SK-MEL-5 (cell line): ENCODE data around the gene EPM2AIP1. TPM values are rescaled to one million over a fixed set of nuclear protein-coding genes. Genes with fewer than 3 reads are reported as not detected.
A peak's percentile ranks its signal among the peaks of the same experiment; 100 is the strongest.
"Not testable (repeated sequence)": the region's sequence is repeated elsewhere in the genome, so short reads cannot be mapped to it uniquely, and the experiment has no call there.

Source experiments
- DNase-seq: peaks from one replicate; pipeline ENCODE4 v3.0.0-alpha.2; 2016; ENCODE audit warnings: low read depth, low spot score
- in situ Hi-C: cut with HindIII; loops from 2 replicates; pipeline ENCODE4 v1.10.0; 2016; ENCODE audit warnings: low sequenced_read_pairs, high pct_unique_total_duplicates, low pct_unique_long_range_greater_than_20kb
- polyA plus RNA-seq, 2 experiments: library from polyadenylated mRNA; depleted of rRNA; stranded (reverse); fragments of >200 nt; gene quantifications; 2 replicates each; pipeline ENCODE4 v1.2.3, GENCODE V29; 2015
- total RNA-seq: library from RNA; depleted of rRNA; stranded (reverse); fragments of >200 nt; shearing (Covaris generic); gene quantifications from 2 replicates; pipeline ENCODE4 v1.2.3, GENCODE V29; 2014; rRNA removed

Gene EPM2AIP1
- total RNA-seq = 11.6 and 15.8 TPM in 2 replicates
- 6.4 and 9.5 TPM in 2 replicates for polyA plus RNA-seq (2015; cell fraction: cytosol; rRNA removed)
- 76.7 and 90.4 TPM in 2 replicates for polyA plus RNA-seq (2015; cell fraction: nucleus; rRNA removed)

DNA sequence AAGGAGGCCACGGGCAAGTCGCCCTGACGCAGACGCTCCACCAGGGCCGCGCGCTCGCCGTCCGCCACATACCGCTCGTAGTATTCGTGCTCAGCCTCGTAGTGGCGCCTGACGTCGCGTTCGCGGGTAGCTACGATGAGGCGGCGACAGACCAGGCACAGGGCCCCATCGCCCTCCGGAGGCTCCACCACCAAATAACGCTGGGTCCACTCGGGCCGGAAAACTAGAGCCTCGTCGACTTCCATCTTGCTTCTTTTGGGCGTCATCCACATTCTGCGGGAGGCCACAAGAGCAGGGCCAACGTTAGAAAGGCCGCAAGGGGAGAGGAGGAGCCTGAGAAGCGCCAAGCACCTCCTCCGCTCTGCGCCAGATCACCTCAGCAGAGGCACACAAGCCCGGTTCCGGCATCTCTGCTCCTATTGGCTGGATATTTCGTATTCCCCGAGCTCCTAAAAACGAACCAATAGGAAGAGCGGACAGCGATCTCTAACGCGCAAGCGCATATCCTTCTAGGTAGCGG is at the start of gene EPM2AIP1:
Gene EPM2AIP1, minus strand, starts transcription at position 326 of the 520 bp plus-strand sequence. Its CDS starts 54 bp downstream, at position 272.
- in situ Hi-C loops = no loop called here
- DNase-seq = no peak

DNA sequence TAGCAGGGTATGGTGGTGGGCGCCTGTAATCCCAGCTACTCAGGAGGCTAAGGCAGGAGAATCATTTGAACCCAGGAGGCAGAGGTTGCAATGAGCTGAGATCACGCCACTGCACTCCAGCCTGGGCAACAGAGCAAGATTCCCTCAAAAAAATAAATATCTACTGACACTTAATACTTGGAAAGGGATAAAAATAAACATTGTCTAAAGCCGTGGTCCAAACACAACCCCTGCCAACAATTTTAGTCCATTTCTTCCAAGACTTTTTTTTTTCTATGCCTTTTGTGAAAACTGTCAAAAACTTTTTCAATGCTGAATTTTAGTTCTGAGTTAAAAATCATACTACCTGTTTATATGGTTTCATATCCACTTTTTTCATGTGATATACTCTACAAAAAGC is 49.8 kb upstream of the EPM2AIP1 start:
- DNase-seq, in situ Hi-C loops: not testable (repeated sequence)

GRCh38 chr3:37041546-37042195 is 48.7 kb upstream of the EPM2AIP1 start:
- no peak for DNase-seq
- in situ Hi-C loops = no loop called here

DNA sequence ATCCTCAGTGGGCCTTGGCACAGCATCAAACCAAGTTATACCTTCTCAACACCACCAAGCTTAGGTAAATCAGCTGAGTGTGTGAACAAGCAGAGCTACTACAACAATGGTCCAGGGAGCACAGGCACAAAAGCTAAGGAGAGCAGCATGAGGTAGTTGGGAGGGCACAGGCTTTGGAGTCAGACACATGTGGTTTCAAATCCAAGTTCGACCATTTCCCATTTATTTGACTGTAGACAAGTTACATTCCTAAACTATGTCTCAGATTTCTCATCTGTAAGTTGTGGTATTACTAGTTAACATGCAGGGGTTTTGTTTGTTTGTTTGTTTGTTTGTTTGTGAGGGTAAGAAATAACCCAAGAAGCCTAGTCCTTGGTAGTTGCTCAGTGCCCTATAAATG is 47.3 kb upstream of the EPM2AIP1 start:
- no peak for DNase-seq
- in situ Hi-C loops = no loop called here

GRCh38 chr3:37039161-37039846 is 46.4 kb upstream of the EPM2AIP1 start:
- DNase-seq = no peak
- in situ Hi-C loops = no loop called here

GRCh38 chr3:37037352-37037751 is 44.4 kb upstream of the EPM2AIP1 start:
- DNase-seq = no peak
- in situ Hi-C loops = no loop called here

- DNase-seq = no peak
- in situ Hi-C loops = no loop called here
Observed at GRCh38 chr3:37032961-37033360, 40.0 kb upstream of the EPM2AIP1 start.

GRCh38 chr3:37031096-37031682 is 38.3 kb upstream of the EPM2AIP1 start:
- no peak for DNase-seq
- in situ Hi-C loops = no loop called here

GRCh38 chr3:37030588-37030987 is 37.7 kb upstream of the EPM2AIP1 start:
- no peak for DNase-seq
- in situ Hi-C loops = no loop called here

- no peak for DNase-seq
- in situ Hi-C loops = no loop called here
Observed at GRCh38 chr3:37029516-37030163, 36.7 kb upstream of the EPM2AIP1 start.

DNA sequence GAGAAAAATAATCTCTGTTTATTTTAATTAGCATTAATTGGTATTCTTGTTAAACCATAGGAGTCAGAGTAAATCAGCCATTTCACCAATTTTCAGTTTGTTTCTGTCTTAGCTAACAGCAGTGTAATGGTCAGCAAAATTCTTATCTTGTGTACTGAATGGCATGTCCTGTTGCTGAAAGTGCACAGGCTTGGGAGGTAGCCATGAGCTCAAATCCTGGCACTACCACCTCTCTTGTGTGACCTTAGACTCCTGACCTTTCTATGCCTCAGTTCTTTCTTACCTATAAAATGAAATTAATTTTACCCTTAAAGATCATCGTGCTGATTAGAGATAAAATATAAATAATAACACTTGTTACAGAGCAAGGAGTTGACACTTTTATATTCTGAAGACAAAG is 36.2 kb upstream of the EPM2AIP1 start:
- in situ Hi-C loops = no loop called here
- DNase-seq = no peak

DNA sequence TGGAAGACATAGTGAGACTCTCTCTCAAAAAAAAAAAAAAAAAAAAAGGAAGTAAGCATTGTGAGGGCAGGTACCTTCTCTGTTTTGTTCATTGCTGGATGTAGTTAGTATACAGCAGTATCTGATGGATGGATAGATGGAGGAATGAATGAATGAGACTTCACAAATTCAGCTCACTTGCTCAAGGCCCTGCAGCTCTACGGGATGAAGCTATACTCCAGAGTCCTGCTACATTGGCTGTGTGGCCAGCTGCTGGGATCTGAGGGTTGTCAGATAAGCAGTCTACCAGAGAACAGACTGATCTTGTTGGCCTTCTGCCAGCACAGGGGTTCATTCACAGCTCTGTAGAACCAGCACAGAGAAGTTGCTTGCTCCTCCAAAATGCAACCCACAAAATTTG is 35.4 kb upstream of the EPM2AIP1 start:
- in situ Hi-C loops = no loop called here
- DNase-seq = no peak

DNA sequence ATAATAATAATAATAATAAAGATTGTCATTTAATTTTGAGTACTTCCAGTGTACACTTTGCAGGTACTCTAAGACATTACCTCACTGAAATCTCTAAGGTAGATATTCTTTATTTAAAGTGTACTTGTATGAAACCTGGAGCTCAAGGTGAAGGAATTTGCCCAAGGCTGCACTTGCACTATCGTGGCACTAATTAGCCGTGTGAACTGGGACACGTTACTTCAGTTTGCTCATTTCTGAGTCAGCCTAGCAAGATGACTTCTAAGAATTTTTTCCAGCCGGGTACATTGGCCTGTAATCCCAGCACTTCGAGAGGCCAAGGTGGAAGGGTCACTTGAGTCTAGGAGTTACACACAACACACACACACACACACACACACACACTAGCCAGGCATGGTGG is 33.9 kb upstream of the EPM2AIP1 start:
- in situ Hi-C loops = no loop called here
- no peak for DNase-seq

GRCh38 chr3:37025561-37026335 is 32.8 kb upstream of the EPM2AIP1 start:
- in situ Hi-C loops = no loop called here

DNA sequence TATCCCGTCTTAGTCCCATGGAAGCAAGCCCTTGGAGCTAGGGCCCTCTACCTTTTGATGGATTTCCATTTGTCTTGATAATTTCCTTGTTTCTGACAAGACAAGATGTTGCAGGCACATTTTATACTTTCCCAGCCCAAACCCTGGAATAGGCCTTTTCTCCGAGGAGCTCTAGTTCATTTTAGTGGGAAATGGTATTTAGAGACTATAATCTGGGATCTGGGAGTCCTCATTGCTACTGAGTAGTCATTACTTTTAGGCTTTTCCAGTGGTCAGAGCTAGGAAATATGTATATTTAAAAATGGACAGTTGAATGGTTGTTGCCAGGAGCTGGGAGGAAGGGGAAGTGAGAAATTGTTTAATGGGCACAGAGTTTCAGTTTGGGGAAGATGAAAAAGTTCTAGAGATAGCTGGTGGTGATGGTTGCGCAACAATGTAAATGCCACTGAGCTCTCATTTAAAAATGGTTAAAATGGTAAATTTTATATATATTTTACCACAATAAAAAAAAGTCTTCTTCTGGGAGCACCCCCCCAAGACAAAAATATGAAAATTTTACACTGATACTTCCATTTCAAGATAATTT is 32.0 kb upstream of the EPM2AIP1 start:
- DNase-seq = no peak
- in situ Hi-C loops = no loop called here

More at GRCh38 chr3:37025561-37026335, 32.8 kb upstream of the EPM2AIP1 start:
- DNase-seq = no peak

DNA sequence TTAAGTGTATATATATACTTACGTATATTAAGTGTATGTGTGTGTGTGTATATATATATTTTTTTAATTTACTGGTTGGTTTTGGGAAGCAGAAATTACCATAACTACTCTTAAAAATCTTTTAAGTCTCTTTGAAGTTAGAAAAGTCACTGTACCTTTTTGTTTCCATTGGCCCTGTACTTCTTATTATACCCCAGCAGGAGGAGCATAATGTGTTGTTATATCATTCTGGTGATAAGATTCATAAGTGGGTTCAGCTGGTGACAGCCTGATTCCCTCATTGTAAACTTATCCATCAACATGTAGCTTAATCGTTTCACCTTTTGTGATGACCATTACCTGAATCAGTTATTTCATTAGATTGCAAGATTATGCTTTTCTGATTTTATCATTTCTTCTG is 31.2 kb upstream of the EPM2AIP1 start:
- in situ Hi-C loops = no loop called here
- DNase-seq = peak; percentile 7

GRCh38 chr3:37017683-37018082 is 24.8 kb upstream of the EPM2AIP1 start:
- DNase-seq = no peak
- in situ Hi-C loops = no loop called here
